ENCODE results near the gene TRRAP. TPM values are rescaled to one million over a fixed set of nuclear protein-coding genes. Genes with fewer than 3 reads are reported as not detected.

The TRRAP gene
- total RNA-seq, 1 experiment from 2014 or later, result 55.4 TPM

GRCh38 chr7:98910427-98910826, 32.1 kb downstream of the TRRAP start:
- Mint-ChIP-seq H3K36me3 (ENCODE audit: insufficient read depth, unreplicated experiment) (peaks cover 69% of the 10 kb centered on the region), H3K9me3 (ENCODE audit: unreplicated experiment) (no peaks in the 10 kb centered on the region), H3K4me1 (ENCODE audit: low read depth, unreplicated experiment) (no peaks in the 10 kb centered on the region), H3K4me3 (ENCODE audit: unreplicated experiment) (no peak overlapping the region), H3K27me3 (ENCODE audit: insufficient read depth, unreplicated experiment) (no peaks in the 10 kb centered on the region), H3K27ac (ENCODE audit: unreplicated experiment) (no peak overlapping the region)
- BruUV-seq (replicated peaks), result no TSS peak
- ChIA-PET POLR2A (no interaction called here), CTCF (no interaction called here)
- TF ChIP-seq CTCF (IDR thresholded peaks at IDR 0.05; ENCODE audit: insufficient read depth in 1 of 2, low read depth in 1 of 2, low read length in 1 of 2, severe bottlenecking in 1 of 2, unreplicated experiment in 1 of 2), result no peak
- no peak for DNase-seq
- no peaks in the 10 kb centered on the region for H3K27me3 ChIP-seq (replicated peaks; ENCODE audit: control insufficient read depth, insufficient read depth, low read length)
- intact Hi-C loops (cut with micrococcal nuclease; ENCODE audit: unreplicated experiment), result no loop called here
- no peak overlapping the region for H3K4me3 ChIP-seq (ENCODE audit: low read depth, low read length)
- no peaks in the 10 kb centered on the region; the same call in none of the 2 replicates for H3K36me3 ChIP-seq (ENCODE audit: control insufficient read depth, insufficient read depth, low read length)
- no peaks in the 10 kb centered on the region for H3K4me1 ChIP-seq
- H3K9me3 ChIP-seq, result no peaks in the 10 kb centered on the region

- peaks cover 68% of the 10 kb centered on the region for H3K36me3 Mint-ChIP-seq (ENCODE audit: insufficient read depth, unreplicated experiment)
- H3K36me3 ChIP-seq (ENCODE audit: control insufficient read depth, insufficient read depth, low read length), result peaks cover 2% of the 10 kb centered on the region
- no peak overlapping the region for H3K4me3 Mint-ChIP-seq (ENCODE audit: unreplicated experiment)
- no peaks in the 10 kb centered on the region for H3K9me3 ChIP-seq
- ChIA-PET POLR2A (no interaction called here), CTCF (no interaction called here)
- H3K9me3 Mint-ChIP-seq (ENCODE audit: unreplicated experiment), result no peaks in the 10 kb centered on the region
- no peak for DNase-seq
- BruUV-seq (replicated peaks), result no TSS peak
- no peak overlapping the region for H3K4me3 ChIP-seq (ENCODE audit: low read depth, low read length)
- H3K27me3 ChIP-seq (replicated peaks; ENCODE audit: control insufficient read depth, insufficient read depth, low read length), result no peaks in the 10 kb centered on the region
- no peaks in the 10 kb centered on the region for H3K4me1 ChIP-seq
- intact Hi-C loops (cut with micrococcal nuclease; ENCODE audit: unreplicated experiment), result no loop called here
- no peak for TF ChIP-seq CTCF (IDR thresholded peaks at IDR 0.05; ENCODE audit: insufficient read depth in 1 of 2, low read depth in 1 of 2, low read length in 1 of 2, severe bottlenecking in 1 of 2, unreplicated experiment in 1 of 2)
- H3K27ac Mint-ChIP-seq (ENCODE audit: unreplicated experiment), result no peak overlapping the region
- H3K4me1 Mint-ChIP-seq (ENCODE audit: low read depth, unreplicated experiment), result no peaks in the 10 kb centered on the region
- no peaks in the 10 kb centered on the region for H3K27me3 Mint-ChIP-seq (ENCODE audit: insufficient read depth, unreplicated experiment)
These were observed 33.6 kb downstream of the TRRAP start for GRCh38 chr7:98911916-98912315.

GRCh38 chr7:98913026-98913425, 34.7 kb downstream of the TRRAP start:
- no peak for DNase-seq
- Histone ChIP-seq H3K36me3 (ENCODE audit: control insufficient read depth, insufficient read depth, low read length) (peaks cover 2% of the 10 kb centered on the region; the same call in 1 of the 2 replicates), H3K4me1 (no peaks in the 10 kb centered on the region), H3K9me3 (no peaks in the 10 kb centered on the region), H3K4me3 (ENCODE audit: low read depth, low read length) (no peak overlapping the region), H3K27me3 (replicated peaks; ENCODE audit: control insufficient read depth, insufficient read depth, low read length) (no peaks in the 10 kb centered on the region)
- Mint-ChIP-seq H3K9me3 (ENCODE audit: unreplicated experiment) (no peaks in the 10 kb centered on the region), H3K4me1 (ENCODE audit: low read depth, unreplicated experiment) (no peaks in the 10 kb centered on the region), H3K36me3 (ENCODE audit: insufficient read depth, unreplicated experiment) (peaks cover 69% of the 10 kb centered on the region), H3K4me3 (ENCODE audit: unreplicated experiment) (no peak overlapping the region), H3K27ac (ENCODE audit: unreplicated experiment) (no peak overlapping the region), H3K27me3 (ENCODE audit: insufficient read depth, unreplicated experiment) (no peaks in the 10 kb centered on the region)
- intact Hi-C loops (cut with micrococcal nuclease; ENCODE audit: unreplicated experiment), result no loop called here
- no TSS peak for BruUV-seq (replicated peaks)
- TF ChIP-seq CTCF (IDR thresholded peaks at IDR 0.05; ENCODE audit: insufficient read depth in 1 of 2, low read depth in 1 of 2, low read length in 1 of 2, severe bottlenecking in 1 of 2, unreplicated experiment in 1 of 2), result no peak
- CTCF ChIA-PET, result interaction anchor here (0.5 kb wide), 1 partner anchor 41 kb away, joined by 4 read pairs; no protein-coding TSS in a partner anchor
- POLR2A ChIA-PET, result no interaction called here
